DMS153 (cell line): ENCODE results near the gene TRAP1.

Experiments used
- DNase-seq: peaks from one replicate; lab custom pipeline; 2025; lab: John Stamatoyannopoulos, UW

TRAP1 gene

GRCh38 chr16:3717235-3718018, at the start of gene TRAP1:
TSS of gene TRAP1 (minus strand) at chr16:3717524. CDS start at chr16:3717508, 16 bp downstream.
- peak; percentile 9 for DNase-seq

- DNase-seq, result no peak
Observed at GRCh38 chr16:3766177-3766576, 48.9 kb upstream of the TRAP1 start.

- no peak for DNase-seq
Observed at GRCh38 chr16:3764409-3764808, 47.1 kb upstream of the TRAP1 start.

- no peak for DNase-seq
Observed at GRCh38 chr16:3762107-3762750, 44.9 kb upstream of the TRAP1 start.

- no peak for DNase-seq
Observed at GRCh38 chr16:3761375-3762106, 44.2 kb upstream of the TRAP1 start.

GRCh38 chr16:3760518-3760917, 43.2 kb upstream of the TRAP1 start:
- DNase-seq, result no peak

GRCh38 chr16:3759736-3760135, 42.4 kb upstream of the TRAP1 start:
- no peak for DNase-seq

- DNase-seq, result no peak
Observed at GRCh38 chr16:3756113-3756512, 38.8 kb upstream of the TRAP1 start.

GRCh38 chr16:3755249-3755648, 37.9 kb upstream of the TRAP1 start:
- no peak for DNase-seq

GRCh38 chr16:3754772-3755171, 37.4 kb upstream of the TRAP1 start:
- no peak for DNase-seq

GRCh38 chr16:3754081-3754703, 36.9 kb upstream of the TRAP1 start:
- DNase-seq, result no peak

- DNase-seq, result no peak
Observed at GRCh38 chr16:3752984-3753383, 35.7 kb upstream of the TRAP1 start.

GRCh38 chr16:3751878-3752277, 34.6 kb upstream of the TRAP1 start:
- no peak for DNase-seq

GRCh38 chr16:3748307-3748706, 31.0 kb upstream of the TRAP1 start:
- no peak for DNase-seq

- no peak for DNase-seq
Observed at GRCh38 chr16:3745751-3746355, 28.5 kb upstream of the TRAP1 start.

GRCh38 chr16:3744018-3744417, 26.7 kb upstream of the TRAP1 start:
- DNase-seq, result no peak

GRCh38 chr16:3740934-3741333, 23.6 kb upstream of the TRAP1 start:
- no peak for DNase-seq

GRCh38 chr16:3740186-3740585, 22.9 kb upstream of the TRAP1 start:
- no peak for DNase-seq

- DNase-seq, result no peak
Observed at GRCh38 chr16:3739636-3740035, 22.3 kb upstream of the TRAP1 start.

GRCh38 chr16:3738541-3738940, 21.2 kb upstream of the TRAP1 start:
- DNase-seq, result no peak

GRCh38 chr16:3738128-3738527, 20.8 kb upstream of the TRAP1 start:
- DNase-seq, result no peak

GRCh38 chr16:3737181-3737580, 19.9 kb upstream of the TRAP1 start:
- DNase-seq, result no peak
